Upper lobe of right lung (tissue), 1 donor: ENCODE data around the gene SERPINA4. TPM values are rescaled to one million over a fixed set of nuclear protein-coding genes. Genes with fewer than 3 reads are reported as not detected.

Source experiments
- ATAC-seq: fragments of 200-7000 bp; cut with Tn5 transposase; one replicate; pipeline ENCODE4 v1.9.1; 2020; ENCODE audit warnings: mild to moderate bottlenecking, moderate library complexity
- DNase-seq: peaks from one replicate; pipeline ENCODE4 v3.0.0-alpha.2; 2020
- H3K27ac ChIP-seq: fragments of 200-600 bp; one replicate; pipeline ENCODE4 v1.8.0; 2022
- H3K27me3 ChIP-seq: fragments of 200-600 bp; one replicate; pipeline ENCODE4 v1.8.0; 2022; ENCODE audit warnings: mild to moderate bottlenecking
- H3K36me3 ChIP-seq: fragments of 200-600 bp; one replicate; pipeline ENCODE4 v1.8.0; 2022
- H3K4me1 ChIP-seq: fragments of 200-600 bp; one replicate; pipeline ENCODE4 v1.8.0; 2022
- H3K4me3 ChIP-seq: fragments of 200-600 bp; one replicate; pipeline ENCODE4 v1.8.0; 2022; ENCODE audit warnings: mild to moderate bottlenecking
- H3K9me3 ChIP-seq: fragments of 200-600 bp; one replicate; pipeline ENCODE4 v1.8.0; 2022
- intact Hi-C: fragments of 100-400 bp; cut with DNase I; formaldehyde crosslinking; loops from one replicate; pipeline ENCODE4 v1.11.0; 2022
- total RNA-seq: library from RNA; stranded (reverse); fragmentation: NEBNext Ultra II Directional; extraction: Animal tissue kit (Norgen Biotek cat#: 25700); gene quantifications from one replicate; pipeline ENCODE4 v1.2.1, GENCODE V29; 2021
- TF ChIP-seq, protein P1 (sequence below): fragments of 200-600 bp; IDR thresholded peaks from one replicate; pipeline ENCODE4 v1.8.0; 2022; ENCODE audit warnings: antibody characterized with exemption
- donor health status: DM: no; HTN: yes; CAD: no; lungs with severe emphysema.

The SERPINA4 gene
- total RNA-seq, 1 donor from 2014 or later = not detected

GRCh38 chr14:94531187-94531586 lies 30.1 kb upstream of the SERPINA4 start:
- Histone ChIP-seq H3K4me3 (no peak overlapping the region), H3K9me3 (no peaks in the 10 kb centered on the region), H3K27me3 (peaks cover 20% of the 10 kb centered on the region), H3K36me3 (no peaks in the 10 kb centered on the region), H3K27ac (no peak overlapping the region), H3K4me1 (no peaks in the 10 kb centered on the region)
- DNase-seq (no peak), ATAC-seq (no peak)
- TF ChIP-seq, protein P1, sequence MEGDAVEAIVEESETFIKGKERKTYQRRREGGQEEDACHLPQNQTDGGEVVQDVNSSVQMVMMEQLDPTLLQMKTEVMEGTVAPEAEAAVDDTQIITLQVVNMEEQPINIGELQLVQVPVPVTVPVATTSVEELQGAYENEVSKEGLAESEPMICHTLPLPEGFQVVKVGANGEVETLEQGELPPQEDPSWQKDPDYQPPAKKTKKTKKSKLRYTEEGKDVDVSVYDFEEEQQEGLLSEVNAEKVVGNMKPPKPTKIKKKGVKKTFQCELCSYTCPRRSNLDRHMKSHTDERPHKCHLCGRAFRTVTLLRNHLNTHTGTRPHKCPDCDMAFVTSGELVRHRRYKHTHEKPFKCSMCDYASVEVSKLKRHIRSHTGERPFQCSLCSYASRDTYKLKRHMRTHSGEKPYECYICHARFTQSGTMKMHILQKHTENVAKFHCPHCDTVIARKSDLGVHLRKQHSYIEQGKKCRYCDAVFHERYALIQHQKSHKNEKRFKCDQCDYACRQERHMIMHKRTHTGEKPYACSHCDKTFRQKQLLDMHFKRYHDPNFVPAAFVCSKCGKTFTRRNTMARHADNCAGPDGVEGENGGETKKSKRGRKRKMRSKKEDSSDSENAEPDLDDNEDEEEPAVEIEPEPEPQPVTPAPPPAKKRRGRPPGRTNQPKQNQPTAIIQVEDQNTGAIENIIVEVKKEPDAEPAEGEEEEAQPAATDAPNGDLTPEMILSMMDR = no peak
- intact Hi-C loops = no loop called here

DNA sequence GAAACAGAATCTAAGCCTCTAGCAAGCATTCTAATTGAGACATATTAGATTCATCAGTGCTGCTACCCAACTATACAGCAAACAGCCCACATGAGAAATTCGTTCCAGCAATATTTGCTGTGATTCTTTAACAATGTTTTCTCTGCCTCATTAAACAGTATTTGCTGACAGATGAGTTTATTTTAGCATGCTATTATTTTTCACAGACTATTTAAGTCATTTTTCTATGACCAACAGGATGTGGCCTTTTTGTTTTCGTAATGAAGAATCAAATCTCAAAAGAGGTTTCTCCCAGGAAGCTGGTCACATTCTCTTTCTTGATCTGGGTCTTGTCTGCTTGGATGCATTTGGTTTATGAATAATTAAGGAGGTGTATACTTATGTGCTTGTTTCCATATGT lies 28.8 kb upstream of the SERPINA4 start:
- Histone ChIP-seq H3K36me3 (no peaks in the 10 kb centered on the region), H3K4me3 (no peak overlapping the region), H3K27me3 (peaks cover 20% of the 10 kb centered on the region), H3K4me1 (no peaks in the 10 kb centered on the region), H3K27ac (no peak overlapping the region), H3K9me3 (no peaks in the 10 kb centered on the region)
- intact Hi-C loops = no loop called here
- TF ChIP-seq, protein P1 = no peak
- ATAC-seq = no peak
- no peak for DNase-seq

GRCh38 chr14:94535506-94535905 lies 25.7 kb upstream of the SERPINA4 start:
- H3K4me1 ChIP-seq = no peaks in the 10 kb centered on the region
- H3K27me3 ChIP-seq = peaks cover 20% of the 10 kb centered on the region
- no peaks in the 10 kb centered on the region for H3K9me3 ChIP-seq
- DNase-seq (no peak), ATAC-seq (no peak)
- intact Hi-C loops = no loop called here
- no peak overlapping the region for H3K4me3 ChIP-seq
- H3K36me3 ChIP-seq = no peaks in the 10 kb centered on the region
- TF ChIP-seq, protein P1 = no peak
- no peak overlapping the region for H3K27ac ChIP-seq

- intact Hi-C loops = no loop called here
- DNase-seq = no peak
- no peaks in the 10 kb centered on the region for H3K36me3 ChIP-seq
These were observed 24.4 kb upstream of the SERPINA4 start for GRCh38 chr14:94536836-94537235.

DNA sequence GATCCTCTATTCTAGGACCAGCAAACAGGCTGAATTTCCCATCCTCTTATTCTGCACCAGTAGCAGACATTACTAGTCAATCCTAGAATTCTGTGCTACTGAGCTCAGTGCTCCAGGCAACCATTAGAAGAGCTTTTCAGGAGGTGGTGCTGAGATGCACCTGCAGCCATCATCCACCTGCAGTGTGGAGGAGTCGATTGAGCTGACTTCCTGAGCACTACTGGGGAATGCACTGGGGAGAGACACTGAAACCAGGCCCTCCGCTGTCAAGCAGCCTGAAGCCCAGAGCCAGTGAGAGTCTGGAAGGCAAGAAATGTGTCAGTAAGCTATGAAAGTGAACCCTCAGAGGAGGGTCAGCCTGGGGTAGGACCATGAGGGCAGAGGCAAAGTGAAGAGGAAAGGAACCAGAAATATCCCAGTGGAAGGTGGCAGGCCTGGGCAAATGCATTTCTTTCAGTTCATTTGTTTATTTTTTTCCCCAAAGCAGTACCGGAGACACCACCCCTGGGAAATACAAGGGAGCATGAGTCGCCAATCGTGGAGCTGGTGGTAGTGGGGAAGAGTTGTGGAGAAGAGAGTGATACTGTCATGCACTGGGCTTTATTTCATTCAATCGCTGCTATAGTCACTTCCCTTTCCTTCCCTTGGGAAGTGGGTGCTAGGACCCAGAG lies 23.0 kb upstream of the SERPINA4 start:
- Histone ChIP-seq H3K27ac (no peak overlapping the region), H3K9me3 (no peaks in the 10 kb centered on the region), H3K27me3 (peaks cover 8% of the 10 kb centered on the region), H3K36me3 (no peaks in the 10 kb centered on the region), H3K4me1 (no peaks in the 10 kb centered on the region), H3K4me3 (no peak overlapping the region)
- no peak for DNase-seq
- no peak for ATAC-seq
- intact Hi-C loops = no loop called here
- TF ChIP-seq, protein P1 = no peak

More at GRCh38 chr14:94536836-94537235, 24.4 kb upstream of the SERPINA4 start:
- Histone ChIP-seq H3K27me3 (peaks cover 13% of the 10 kb centered on the region), H3K9me3 (no peaks in the 10 kb centered on the region), H3K4me3 (no peak overlapping the region), H3K27ac (no peak overlapping the region), H3K4me1 (no peaks in the 10 kb centered on the region)
- ATAC-seq = no peak
- TF ChIP-seq, protein P1 = no peak

GRCh38 chr14:94539181-94539580 lies 22.1 kb upstream of the SERPINA4 start:
- DNase-seq (no peak), ATAC-seq (no peak)
- H3K4me3 ChIP-seq = no peak overlapping the region
- H3K27ac ChIP-seq = no peak overlapping the region
- peaks cover 5% of the 10 kb centered on the region for H3K27me3 ChIP-seq
- TF ChIP-seq, protein P1 = no peak
- H3K9me3 ChIP-seq = no peaks in the 10 kb centered on the region
- no peaks in the 10 kb centered on the region for H3K4me1 ChIP-seq
- H3K36me3 ChIP-seq = no peaks in the 10 kb centered on the region
- intact Hi-C loops = no loop called here
